GM18868 (cell line): ENCODE measurements around the gene PKD1L1.
A peak's percentile ranks its signal among the peaks of the same experiment; 100 is the strongest.
"Not testable (repeated sequence)": the region's sequence is repeated elsewhere in the genome, so short reads cannot be mapped to it uniquely, and the experiment has no call there.

Experiments used
- ATAC-seq: cut with Tn5 transposase; IDR thresholded peaks from one replicate; pipeline ENCODE4 v1.9.1; 2021; ENCODE audit warnings: mild to moderate bottlenecking, moderate library complexity; ENCODE audit not compliant: unreplicated experiment

The PKD1L1 gene, protein sequence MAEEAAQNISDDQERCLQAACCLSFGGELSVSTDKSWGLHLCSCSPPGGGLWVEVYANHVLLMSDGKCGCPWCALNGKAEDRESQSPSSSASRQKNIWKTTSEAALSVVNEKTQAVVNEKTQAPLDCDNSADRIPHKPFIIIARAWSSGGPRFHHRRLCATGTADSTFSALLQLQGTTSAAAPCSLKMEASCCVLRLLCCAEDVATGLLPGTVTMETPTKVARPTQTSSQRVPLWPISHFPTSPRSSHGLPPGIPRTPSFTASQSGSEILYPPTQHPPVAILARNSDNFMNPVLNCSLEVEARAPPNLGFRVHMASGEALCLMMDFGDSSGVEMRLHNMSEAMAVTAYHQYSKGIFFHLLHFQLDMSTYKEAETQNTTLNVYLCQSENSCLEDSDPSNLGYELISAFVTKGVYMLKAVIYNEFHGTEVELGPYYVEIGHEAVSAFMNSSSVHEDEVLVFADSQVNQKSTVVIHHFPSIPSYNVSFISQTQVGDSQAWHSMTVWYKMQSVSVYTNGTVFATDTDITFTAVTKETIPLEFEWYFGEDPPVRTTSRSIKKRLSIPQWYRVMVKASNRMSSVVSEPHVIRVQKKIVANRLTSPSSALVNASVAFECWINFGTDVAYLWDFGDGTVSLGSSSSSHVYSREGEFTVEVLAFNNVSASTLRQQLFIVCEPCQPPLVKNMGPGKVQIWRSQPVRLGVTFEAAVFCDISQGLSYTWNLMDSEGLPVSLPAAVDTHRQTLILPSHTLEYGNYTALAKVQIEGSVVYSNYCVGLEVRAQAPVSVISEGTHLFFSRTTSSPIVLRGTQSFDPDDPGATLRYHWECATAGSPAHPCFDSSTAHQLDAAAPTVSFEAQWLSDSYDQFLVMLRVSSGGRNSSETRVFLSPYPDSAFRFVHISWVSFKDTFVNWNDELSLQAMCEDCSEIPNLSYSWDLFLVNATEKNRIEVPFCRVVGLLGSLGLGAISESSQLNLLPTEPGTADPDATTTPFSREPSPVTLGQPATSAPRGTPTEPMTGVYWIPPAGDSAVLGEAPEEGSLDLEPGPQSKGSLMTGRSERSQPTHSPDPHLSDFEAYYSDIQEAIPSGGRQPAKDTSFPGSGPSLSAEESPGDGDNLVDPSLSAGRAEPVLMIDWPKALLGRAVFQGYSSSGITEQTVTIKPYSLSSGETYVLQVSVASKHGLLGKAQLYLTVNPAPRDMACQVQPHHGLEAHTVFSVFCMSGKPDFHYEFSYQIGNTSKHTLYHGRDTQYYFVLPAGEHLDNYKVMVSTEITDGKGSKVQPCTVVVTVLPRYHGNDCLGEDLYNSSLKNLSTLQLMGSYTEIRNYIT (N-terminal part only)

GRCh38 chr7:47948141-47948790 is at the start of gene PKD1L1:
TSS of gene PKD1L1 (minus strand) at chr7:47948466. CDS start at chr7:47948440, 26 bp downstream.
- no peak for ATAC-seq

DNA sequence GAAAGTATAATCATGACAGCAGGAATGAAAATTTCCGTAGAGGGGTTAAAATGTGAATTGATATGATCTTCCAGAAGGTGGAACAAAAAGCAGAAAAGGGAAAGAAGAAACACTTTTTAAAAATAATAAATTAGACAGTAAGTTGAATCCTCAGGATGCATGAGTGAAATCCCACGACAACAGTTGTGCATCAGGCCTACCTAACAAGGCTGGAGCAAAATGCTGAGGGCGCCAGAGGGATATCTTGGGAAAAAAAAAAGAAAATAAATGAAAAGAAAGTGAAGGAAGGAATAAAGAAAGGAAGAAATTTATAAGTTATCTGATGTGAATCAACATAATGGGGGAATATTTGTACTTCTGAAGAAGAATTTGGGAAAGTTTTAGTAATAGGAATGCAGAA is 44.2 kb upstream of the PKD1L1 start:
- no peak for ATAC-seq

DNA sequence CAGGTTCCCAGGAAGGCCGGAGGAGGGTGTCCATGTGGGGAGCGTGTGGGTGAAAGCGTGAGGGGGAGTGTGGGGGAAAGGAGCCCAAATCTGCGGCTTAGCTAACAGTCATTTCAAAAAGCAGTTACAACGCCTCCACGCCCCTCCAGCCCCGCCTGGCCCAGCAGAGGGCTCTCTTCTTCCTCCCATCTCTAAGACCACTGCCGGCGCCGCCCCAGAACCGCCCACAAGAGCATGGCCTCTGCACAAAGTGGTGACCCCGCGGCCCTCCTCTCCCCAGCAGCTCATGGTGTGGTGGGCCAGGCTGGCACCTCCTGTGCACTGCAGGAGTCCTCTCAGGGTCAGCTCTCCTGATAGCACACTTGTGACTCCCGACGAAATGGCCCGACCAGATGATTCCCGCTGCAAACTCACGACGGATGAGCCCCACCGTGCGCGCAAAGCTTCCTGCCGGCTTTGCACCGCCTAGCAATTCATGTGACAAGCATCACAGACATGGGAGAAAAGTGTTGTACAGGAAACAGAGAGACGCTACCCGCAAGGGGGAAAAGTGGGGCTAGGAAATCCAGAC is 43.6 kb upstream of the PKD1L1 start:
- ATAC-seq: peak; percentile 99

GRCh38 chr7:47991270-47991669 is 43.0 kb upstream of the PKD1L1 start:
- ATAC-seq: no peak

GRCh38 chr7:47990592-47990991 is 42.3 kb upstream of the PKD1L1 start:
- ATAC-seq: no peak

DNA sequence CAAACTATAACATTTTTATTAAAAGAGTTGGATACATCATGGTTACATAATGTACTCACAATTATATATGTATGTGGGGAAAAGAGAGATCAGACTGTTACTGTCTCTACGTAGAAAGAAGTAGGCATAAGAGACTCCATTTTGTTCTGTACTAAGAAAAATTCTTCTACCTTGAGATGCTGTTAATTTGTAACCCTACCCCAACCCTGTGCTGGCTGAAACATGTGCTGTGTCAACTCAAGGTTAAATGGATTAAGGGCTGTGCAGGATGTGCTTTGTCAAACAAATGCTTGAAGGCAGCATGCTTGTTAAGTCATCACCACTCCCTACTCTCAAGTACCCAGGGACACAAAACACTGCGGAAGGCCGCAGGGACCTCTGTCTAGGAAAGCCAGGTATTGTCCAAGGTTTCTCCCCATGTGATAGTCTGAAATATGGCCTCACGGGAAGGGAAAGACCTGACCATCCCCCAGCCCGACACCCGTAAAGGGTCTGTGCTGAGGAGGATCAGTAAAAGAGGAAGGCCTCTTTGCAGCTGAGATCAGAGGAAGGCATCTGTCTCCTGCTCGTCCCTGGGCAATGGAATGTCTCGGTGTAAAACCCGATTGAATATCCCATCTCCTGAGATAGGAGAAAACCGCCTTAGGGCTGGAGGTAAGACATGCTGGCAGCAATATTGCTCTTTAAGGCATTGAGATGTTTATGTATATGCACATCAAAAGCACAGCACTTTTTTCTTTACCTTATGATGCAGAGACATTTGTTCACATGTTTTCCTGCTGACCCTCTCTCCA is 41.5 kb upstream of the PKD1L1 start:
- not testable (repeated sequence) for ATAC-seq

DNA sequence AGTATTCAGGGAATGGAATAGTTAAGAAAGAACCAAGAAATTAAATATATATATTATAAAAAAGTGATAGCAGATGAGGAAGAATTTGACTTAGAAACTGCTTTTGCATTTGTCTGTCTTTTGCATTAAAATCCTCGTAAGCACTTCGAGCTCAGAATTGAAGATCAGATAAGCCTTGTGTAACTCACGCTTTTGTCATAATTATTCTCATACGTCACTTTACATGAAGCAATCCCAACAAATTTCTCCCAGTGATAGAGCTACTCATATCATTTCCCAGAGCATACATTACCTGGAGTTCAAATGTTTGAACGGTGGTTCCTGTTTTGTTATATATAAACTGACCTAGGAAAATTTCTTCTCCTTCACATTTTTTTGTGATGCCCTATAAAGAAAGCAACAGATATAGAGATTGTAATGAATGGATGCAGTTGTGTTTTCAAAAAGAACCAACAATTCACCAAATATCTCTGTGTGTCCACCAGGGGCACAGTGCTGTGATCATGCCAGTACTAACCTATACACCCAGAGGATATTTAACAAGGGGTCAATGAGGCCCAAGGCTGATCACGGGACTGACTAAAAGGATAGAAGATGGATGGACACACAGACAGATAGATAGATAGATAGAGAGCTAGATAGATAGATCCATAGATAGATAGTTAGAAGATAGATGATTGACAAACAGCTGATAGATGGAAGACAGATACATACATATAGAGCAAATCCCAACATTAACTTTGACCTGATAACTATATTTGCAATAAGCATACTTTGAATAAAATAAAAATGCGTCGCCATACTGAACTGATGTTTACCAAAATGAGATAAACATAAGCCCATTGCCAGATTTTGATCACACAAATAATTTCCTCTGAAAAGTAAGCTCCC is 40.5 kb upstream of the PKD1L1 start:
- no peak for ATAC-seq

DNA sequence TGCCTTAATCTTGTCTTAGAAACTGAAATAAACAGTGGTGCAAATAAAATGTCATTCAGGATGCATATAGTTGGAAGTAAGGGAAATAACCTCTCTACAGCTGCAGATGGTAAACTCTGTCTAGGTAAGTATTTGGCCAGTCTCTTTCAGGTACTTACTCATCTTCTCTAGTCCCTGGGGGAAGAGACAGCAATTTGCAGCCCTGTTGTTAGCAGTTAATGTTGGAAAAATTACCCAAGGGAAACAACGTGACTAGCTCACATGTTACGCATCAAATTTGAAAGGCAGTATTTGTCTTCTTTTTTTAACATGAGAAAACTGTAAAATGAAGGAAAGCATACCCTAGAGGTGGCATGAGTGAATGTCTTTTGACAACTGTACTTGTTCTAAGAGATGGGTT is 34.3 kb upstream of the PKD1L1 start:
- no peak for ATAC-seq

GRCh38 chr7:47980648-47981047 is 32.4 kb upstream of the PKD1L1 start:
- not testable (repeated sequence) for ATAC-seq

DNA sequence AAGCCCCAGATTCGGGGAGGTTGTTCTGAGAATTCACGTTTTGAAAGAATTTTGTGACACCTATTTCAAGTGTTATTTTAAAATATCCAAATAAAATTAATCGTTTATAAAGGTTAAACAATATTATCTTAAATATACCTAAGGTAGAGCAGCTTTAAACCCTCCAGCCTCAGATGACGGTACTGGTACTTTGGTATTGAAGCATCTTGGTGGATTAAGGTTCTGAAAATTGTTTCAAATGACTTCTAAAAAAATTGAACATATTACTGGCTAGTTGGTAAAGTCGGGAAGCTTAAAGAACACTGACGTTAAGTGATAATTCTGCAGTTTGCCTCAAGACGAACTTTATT is 31.5 kb upstream of the PKD1L1 start:
- ATAC-seq: no peak

- ATAC-seq: peak; percentile 99
Observed at GRCh38 chr7:47979145-47979831, 31.0 kb upstream of the PKD1L1 start, which contains the start of gene HUS1. TSS of gene HUS1 (minus strand) at chr7:47979615. CDS start at chr7:47979519, 96 bp downstream.

DNA sequence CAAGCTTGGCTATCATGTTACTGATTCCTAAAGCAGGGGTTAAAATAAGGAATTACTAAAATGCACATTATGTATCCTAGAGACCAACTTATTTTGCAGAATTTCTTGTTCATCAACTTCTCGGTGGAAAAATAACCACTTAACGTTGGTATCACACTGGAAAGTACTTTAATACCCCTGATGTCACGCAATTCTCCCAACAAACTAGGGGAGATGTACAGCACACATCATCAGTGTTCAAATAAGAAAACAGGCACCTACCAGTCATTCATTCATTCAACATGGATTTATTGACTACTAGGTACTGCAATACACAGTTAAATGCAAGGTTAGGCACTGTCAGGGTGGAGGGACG is 30.5 kb upstream of the PKD1L1 start:
- ATAC-seq: no peak

- peak; percentile 74 for ATAC-seq
Observed at GRCh38 chr7:47973739-47974138, 25.5 kb upstream of the PKD1L1 start.

DNA sequence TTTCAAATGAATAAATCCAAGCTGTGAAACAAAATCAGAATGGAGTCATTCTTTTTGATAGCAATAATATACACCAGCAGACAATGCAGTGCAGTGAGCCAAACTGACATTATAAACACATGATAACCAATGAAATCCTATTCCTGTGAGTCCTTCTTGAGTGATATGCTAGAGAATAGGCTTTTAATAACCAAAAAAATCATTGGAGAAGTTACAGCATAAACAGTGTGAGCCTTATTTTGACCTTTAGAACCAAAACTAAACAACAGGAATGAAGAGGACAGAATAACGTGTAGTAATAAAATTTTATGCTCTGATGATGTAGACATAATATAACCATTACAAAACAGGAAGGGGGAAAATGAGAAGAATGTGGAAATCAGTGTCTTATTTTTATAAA is 22.5 kb upstream of the PKD1L1 start:
- ATAC-seq: no peak

DNA sequence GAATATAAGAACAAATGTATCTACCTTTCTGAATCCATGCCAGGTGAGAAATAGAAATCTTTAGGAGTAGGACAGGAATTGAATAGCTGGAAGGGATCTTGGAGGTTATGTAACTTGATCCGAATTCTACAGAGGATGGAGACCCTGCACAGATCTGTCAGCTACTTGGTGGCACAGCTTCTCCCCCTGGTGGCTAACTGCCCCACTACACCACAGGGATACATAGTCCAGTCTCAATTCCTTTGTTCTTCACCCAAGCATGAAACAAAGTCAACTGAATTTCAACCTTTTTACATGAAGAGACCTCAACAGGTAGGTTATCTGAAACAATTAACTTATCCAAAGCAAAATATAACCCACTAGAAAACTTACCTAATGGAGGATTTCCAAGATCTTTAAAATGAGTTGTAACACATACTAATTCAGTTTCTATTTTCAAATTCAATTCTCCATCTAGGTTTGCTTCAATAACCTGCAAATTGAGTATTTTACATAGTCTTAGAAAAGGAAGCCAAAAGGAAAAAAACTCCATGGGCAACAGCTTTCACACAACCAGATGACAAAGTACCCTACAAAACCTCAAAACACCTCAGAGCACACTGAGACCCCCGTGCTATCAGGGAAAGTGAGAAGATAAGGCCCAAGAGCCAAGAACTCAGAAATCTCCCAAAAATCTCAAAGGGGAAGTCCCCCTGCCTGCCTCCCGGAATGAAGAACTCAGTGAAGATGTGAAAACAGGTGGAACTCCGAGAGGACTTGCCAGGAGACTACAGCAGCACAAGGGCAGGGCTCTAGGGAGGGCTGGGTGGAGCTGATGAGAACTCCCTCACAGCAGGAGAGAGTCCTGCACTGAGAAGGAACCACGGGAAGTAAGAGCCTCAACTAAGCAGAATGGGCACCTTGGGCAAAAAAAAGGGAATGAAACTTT is 20.8 kb upstream of the PKD1L1 start:
- ATAC-seq: peak; percentile 81

DNA sequence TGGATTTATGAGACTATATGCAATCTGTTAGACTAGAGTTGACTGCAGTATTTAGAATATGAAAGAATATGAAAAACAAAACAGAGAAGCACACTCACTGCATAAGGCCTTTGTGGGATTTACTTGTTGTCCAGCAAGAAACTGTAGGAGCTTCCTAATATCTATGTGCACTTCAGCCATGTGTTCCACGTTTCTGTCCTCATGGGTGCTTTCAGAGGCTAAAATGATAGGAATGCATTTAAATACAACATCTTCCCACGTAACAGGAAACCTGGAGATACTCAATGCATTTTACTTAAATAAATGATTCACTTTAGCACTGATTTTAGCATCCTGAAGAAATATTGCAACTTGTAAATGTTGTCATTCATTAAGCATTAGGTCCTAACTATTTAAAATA is 19.4 kb upstream of the PKD1L1 start:
- no peak for ATAC-seq

DNA sequence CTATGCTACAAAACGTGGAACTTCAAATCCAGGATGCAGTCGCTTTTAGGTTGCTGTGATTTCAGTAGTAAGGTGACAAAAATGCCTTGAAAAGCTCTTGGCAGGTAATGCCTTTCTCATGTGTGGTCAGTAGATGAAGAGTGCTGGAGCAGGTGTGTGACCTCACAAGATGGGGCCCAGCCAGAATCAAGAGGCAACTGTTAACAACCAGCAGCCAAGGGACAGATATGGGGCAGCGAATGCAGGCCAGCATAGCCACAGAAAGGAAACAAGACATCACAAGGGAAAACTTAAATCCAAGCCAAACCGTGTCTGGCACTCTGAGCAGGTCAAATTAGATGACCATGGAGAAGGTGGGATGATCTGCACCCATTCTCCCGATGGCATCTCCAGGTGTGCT is 18.9 kb upstream of the PKD1L1 start:
- ATAC-seq: no peak
